Stimulated activated CD8-positive, alpha-beta memory T cell treated with anti-CD3 and anti-CD28 coated beads, Interleukin-7, amount 100 ng/mL, for 1 hour (primary cell): ENCODE data around the gene UBE2I.

Experiments
- DNase-seq, 2 donors: peaks; one replicate each; pipeline ENCODE4 v3.0.0-alpha.2; 2020; ENCODE audit warnings: low read depth in 2 of 2

UBE2I gene

DNA sequence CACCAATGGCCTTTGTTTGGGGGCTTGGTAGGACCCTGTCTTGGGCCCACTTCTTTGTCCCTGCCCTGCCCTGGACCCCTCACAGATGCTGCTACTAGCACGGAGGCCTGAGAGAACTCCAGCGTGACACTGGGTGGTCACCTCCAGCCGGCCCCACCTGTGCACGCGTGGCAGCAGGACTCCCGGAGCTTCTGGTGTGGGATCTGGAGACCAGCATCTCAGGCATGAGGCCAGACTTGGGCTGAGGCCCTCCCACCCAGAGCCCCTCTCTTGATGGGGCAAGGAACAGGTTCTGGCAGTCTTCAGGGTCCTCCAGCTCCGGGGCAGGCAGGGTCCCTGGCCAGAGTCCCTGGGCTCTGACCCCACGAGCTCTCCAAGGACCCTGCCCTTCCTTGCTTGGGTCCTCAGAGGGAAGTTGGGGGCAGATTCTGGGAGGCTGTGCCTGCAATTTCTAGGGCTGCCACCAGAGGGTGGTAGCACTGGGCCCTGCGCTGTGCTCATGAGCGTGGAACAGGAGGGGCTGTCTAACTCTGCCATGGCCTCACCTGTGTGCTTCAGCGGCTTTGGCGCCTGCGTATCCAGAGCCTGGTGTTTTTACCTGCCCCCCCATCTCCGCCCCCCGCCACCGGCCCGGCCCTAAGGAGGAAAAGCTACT, 21.0 kb downstream of the UBE2I start:
- no peak for DNase-seq

DNA sequence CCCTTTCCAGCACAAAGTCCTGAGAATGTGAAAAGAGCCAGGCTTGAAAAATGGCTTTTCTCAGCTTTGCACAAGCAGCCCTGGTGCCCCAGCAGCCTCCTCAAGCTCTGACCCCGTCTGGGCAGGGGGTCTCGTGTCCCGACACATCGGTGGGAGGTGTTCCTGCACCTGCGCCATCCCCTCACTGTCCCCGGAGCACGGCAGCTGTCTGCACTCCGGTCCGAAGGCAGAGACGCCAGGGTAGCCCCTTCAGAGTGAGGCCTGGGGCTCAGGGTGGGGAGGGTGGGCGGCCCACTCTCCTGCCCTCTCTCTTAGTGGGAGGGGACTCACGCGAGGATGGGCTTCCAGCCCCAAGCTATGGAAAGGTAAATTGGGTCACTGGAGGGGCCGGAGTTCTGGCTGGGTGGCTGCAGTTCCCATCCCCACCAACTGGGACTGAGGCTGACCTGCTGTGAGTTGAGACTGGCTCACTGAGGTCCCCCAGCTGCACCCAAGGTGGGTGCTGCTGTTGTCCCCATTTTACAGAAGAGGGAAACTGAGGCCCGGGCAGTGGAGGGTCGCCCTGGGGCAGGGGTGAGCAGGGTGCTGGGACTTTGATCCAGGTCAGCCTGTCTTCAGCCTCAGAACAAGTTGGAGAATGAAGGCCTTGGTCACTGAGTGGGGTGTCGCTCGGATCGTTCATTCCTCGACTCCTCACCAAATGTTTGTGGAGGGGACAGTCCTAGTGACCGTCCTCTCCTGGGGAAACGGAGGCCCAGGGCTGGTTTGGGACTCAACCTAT, 21.7 kb downstream of the UBE2I start:
- no peak for DNase-seq

DNA sequence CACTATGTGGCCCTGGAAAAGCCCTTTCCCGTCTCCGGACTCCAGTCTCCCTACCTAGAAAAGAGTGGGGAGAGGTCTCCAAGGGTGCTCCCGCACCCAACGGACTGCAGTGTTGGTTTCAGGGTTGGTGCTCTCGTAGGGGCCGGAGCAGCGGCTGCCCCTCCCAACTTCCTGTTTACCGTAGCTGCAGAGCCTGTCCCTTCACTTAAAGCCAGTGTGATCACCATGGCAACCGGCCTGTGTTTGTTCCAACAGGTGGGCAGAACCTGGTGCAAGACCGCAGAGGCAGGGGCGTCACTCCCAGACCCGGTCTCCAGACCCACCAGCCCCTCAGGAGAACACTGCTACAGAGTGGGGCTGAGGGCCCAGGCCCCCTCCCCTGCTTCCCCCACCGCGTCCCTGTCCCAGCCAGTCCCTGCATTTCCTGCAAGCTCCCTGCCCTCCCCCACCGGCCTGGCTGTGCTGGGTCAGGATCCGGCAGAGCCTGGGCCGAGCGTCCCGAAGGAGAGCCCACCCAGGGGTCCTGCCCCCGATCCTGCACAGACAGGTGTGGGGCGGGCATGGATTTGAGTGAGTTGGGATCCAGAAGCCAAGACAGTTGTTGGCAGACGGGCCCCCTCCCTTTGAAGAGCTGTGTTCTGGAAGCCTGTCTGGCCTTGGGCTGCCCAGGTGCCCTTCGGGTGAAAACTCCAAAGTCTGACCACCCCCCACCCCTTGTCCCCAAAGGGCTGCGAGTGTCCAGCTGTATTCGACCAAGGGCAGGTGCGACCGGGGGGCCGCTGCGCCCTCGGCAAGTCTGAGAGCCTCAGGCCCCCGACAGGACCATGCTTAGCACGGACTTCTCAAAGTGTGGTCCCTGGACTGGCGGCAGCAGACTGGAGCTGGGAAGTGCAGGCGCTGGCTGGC, 22.5 kb downstream of the UBE2I start:
- no peak for DNase-seq

DNA sequence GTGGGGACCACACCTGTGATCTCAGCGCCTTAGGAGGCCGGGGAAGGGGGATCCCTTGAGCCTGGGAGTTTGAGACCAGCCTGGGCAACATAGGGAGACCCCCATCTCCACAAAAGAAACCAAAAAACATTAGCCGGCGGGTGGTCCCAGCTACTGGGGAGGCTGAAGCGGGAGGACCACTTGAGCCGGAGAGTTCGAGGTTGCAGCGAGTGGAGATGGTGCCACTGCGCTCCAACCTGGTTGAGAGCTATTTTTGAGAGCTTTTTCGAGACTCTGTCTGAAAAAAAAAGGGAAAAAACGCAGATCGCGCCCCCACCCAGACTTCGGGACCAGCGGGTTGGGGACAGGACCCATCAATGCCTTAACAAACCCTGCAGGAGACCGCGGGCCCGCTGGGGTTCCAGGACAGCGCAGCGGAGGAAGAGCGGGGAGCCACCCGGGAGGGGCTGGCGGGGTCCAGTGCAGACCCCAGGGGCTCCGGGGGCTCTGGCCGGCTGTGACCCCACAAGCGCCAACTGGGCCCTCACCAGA, 23.2 kb downstream of the UBE2I start:
- DNase-seq = no peak

DNA sequence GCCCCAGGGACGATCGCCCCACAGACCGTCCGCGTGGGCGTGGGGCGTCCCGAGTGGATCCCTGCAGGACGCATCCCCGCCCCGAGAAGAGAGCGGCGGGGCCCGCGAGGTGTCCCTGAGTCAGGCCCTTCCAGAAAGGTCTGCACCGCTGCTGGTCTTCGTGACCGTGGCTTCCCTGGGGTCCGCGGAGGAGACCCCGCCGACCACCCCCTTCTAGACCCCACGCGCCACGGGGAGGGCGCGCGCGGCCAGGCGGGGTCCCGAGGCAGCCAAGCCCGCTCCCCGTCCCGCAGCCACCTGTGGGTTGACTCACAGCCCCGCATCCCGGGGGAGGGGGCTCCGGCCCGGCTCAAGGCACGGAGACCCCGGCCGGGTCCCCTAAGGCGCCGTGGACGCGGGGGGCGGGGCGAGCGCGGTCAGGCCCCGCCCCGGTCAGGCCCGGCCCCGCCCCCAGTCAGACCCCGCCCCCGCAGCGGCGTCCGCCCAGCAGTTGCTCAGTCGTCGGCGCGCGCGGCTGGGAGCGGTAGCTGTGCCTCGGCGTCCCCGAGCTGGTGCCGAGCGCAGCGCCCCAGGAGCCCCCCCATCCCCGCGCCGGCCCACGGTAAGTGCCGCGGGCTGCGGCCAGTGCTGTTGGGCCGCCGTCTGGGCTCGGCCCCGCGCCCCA, 23.8 kb downstream of the UBE2I start, which contains the start of gene BAIAP3:
Gene BAIAP3 (plus strand): TSS at position 497 of the 664 bp plus-strand sequence. CDS start 4,905 bp downstream, outside the sequence.
- DNase-seq = no peak

DNA sequence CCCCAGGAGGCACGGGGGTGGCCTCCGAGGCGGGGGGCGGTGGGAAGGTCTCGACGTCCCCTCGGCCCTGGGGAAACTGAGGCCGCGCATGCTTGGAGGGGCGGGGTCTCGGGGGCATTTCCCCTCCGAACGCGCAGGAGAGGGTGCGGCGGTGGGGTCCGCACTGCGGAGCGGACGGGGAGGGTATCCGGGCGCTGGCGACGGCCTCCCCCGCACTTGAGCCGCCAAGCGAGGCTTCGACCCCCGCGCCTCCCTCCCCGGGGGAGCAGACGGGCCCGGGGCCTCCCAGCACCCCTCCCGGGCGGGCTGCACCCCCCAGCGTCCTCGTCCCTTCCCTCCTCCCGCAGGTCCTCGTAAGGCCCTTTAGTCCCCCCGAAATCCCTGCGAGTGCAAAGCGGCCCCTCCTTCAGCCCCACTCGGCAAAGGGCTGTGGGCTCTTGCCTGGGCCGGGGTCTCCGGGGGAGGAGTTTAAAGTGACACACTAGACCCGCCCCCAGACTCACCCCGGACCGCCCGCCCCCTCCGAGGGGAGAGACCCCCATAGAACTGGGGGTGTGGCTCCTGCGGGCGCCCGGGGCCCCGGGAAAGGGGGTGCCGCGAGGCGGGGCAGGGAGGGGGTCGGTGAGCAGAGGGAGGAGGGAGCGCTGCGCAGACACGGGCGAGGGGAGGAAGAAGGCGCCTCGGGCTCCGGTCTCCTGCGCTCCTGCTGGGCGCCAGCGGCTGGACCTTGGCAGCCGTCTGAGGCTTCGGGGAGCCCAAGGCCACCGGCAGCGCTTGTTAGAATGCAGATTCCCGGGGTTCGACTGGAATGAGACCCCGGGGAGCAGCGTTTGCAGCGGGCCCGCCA, 24.6 kb downstream of the UBE2I start:
- no peak for DNase-seq

DNA sequence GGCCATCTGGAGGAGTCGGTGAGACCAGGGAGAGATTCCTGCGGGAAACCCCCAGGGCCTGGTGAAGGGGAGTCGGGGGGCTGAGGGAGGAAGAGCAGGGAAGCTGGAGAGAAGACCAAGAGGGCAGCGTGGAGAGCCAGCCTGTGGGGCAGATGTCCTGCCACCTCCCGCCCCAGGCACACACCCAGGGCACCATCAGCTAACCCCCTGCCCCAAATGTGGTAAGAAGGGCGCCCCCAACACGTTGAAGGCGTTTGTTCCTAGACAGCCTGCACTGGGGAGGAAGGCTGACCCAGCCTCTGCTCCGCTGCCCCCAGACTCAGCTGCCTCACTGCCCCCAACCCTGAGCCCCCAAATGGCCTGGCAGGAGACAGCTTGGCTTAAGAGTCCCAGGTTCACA, 25.3 kb downstream of the UBE2I start:
- no peak for DNase-seq

DNA sequence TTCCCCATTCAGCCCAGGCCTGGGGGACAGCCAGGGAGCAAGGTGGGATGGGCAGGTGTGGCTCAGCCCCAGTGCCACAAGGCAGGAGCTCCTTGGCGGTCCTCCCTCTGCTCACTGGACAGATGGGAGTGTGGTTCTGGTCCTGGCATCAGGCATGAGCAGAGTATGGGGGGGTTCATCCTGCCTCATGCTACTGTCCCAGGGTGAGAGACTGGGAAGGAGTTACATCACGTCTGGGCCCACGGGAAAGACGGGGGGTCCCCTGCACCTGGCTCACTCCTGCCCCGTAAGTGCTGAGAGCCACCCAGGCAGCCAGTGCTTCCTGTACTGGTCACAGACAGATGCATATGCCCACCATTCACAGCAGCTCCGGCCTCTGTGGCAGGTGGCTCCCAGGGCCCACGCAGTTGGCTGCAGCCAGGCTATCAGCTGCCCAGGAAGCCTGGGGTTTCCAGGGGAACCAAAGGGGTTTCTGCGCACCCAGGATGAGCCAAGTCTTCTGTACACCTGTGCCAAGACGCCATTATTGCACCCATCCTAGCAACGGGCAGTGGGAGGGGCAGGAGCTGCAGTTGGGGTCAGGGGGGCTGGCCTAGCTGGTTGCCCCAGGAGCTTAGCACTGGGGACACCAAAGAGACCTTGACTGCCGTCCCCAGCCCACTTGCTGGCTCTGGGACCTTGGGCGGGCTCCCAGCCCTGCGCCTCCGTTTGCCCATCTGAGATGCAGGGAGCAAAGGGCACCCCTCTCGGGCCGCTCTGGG, 26.0 kb downstream of the UBE2I start:
- no peak for DNase-seq

DNA sequence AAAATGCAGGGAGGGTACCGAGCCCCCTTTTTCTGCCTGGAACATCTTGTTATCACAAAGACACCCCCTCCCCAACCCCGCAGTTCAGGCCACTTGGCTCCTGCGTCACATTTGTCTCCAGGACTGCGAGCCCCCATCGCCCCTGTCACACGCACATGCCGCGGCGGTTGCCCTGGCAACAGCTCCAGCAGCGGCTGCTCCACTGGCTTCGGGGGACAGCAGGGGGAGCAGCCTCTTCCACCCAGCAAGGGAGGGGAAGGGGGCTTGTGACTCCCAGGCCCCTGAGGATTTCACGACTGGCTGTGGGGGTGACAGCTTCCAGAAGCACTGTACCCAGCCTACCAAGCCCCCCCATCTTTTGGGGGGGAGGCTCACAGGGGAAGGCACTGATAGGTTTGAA, 26.6 kb downstream of the UBE2I start:
- DNase-seq = no peak

DNA sequence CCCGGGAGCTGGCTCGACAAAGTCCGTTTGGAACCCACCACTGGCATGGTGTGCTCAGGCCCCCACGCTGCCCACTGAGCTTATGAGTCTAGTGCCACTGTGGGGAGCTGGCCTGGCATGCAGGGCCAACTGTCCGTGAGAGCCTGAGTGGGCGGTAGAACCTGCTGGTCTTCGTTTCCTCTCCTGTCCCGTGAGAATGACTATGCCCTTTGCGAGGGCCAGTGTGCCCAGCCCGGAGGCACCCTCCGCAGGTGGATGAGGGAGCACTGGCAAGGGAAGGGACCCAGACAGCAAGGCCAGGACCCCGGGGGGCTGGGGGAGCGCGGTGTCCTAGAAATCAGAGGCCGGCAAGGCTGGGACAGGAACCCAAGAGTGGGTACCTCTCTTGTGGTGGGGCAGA, 27.2 kb downstream of the UBE2I start:
- DNase-seq = no peak

DNA sequence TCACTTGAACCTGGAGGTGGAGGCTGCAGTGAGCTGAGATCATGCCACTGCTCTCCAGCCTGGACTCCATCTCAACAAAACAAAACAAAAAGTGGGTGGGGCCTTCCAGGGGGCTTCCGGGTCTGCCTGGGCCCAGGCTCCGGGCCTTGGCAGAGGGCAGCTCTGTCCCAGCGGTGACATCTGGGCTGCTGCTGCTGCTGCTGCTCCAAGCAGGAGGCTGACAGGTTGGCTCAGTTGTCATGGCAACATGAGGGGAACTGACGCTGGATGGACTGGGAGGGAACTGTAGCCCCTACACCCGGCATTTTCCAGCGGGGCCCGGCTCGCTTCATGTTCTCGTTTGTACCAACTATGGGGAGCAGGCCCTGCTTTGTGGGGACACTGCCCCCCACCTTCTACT, 28.1 kb downstream of the UBE2I start:
- DNase-seq = no peak

DNA sequence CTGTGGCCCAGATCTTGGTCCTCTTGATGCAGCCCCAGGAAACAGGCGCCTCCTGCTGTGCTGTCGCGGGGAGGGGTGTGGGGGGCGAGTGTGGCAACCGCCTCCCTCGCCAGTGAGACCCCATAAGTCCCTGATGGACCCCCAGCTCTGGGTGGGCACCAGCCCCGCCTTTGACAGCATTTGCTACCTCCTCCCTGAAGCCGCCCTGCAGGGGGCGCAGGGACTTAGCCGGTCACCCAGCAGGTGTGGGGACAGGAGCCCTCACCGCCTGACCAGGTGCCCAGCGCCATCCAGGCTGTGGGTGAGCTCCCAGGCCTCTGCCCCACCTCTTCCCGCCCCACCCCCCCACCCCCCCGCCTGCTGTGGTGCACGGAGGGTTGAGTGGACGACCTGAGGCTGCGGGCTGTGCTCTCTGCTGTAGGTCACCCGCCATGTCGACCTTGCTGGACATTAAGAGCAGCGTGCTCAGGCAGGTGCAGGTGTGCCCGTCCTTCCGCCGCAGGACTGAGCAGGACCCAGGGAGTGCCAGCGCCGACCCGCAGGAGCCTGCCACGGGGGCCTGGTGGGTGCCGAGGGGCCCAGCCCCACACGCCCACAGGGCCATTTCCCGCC, 28.8 kb downstream of the UBE2I start:
- DNase-seq = no peak

DNA sequence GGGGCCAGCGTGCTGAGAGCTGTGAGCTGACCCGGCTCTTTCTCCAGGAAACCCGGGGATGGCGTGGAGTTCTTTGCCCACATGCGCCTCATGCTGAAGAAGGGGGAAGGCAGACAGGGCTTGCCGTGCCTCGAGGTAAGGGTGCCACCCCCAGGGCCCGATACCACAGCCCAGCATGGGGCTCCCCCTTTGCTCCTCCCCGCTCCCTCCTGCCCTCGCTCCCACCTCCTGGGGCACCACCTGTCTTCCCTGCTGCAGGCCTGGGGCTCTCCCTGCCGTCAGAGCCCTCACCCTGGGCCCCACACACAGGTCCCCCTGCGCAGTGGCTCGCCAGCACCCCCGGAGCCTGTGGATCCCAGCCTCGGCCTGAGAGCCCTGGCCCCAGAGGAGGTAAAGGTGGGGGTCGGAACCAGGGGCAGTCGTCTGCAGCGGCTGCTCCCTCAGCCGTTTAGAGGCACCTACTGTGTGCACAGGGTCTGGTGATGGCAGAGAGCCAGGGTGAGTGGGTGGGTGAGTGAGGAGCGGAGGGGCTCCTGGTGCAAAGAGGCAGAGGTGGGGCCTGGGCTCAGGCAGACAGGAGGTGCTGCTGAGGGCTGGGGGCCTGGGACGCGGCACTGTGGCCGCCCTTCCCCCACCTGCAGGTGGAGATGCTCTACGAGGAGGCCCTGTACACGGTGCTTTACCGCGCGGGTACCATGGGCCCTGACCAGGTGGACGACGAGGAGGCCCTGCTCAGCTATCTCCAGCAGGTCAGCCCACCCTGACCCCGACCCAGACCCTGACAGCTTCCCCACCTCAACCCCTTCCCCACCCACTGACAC, 29.6 kb downstream of the UBE2I start:
- DNase-seq = no peak

DNA sequence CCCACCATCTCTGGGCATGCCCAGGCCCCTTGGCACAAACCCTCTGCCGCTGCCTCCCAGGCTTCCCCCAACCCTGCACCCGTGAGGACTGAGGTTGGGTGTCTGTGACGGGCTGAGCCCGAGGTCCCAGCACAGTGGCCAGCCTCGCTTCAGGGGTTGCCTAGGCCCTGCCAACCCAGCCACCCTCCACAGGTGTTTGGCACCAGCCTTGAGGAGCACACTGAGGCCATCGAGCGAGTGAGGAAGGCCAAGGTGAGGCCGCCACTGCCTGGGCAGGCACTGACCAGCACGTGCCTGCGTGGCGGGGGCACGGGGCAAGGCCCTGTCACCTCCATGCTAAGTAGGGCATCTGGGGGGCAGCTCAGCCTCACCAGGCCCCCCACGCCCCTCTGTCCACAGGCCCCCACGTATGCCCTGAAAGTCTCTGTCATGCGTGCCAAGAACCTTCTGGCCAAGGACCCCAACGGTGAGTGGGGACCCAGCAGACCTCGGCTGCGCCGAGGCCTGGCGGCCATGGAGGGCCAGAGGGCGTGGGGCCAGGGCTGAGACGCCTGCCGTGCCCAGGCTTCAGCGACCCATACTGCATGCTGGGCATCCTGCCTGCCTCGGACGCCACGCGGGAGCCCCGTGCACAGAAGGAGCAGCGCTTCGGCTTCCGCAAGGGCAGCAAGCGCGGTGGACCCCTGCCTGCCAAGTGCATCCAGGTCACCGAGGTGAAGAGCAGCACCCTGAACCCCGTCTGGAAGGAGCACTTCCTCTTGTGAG, 31.5 kb downstream of the UBE2I start:
- DNase-seq = no peak

DNA sequence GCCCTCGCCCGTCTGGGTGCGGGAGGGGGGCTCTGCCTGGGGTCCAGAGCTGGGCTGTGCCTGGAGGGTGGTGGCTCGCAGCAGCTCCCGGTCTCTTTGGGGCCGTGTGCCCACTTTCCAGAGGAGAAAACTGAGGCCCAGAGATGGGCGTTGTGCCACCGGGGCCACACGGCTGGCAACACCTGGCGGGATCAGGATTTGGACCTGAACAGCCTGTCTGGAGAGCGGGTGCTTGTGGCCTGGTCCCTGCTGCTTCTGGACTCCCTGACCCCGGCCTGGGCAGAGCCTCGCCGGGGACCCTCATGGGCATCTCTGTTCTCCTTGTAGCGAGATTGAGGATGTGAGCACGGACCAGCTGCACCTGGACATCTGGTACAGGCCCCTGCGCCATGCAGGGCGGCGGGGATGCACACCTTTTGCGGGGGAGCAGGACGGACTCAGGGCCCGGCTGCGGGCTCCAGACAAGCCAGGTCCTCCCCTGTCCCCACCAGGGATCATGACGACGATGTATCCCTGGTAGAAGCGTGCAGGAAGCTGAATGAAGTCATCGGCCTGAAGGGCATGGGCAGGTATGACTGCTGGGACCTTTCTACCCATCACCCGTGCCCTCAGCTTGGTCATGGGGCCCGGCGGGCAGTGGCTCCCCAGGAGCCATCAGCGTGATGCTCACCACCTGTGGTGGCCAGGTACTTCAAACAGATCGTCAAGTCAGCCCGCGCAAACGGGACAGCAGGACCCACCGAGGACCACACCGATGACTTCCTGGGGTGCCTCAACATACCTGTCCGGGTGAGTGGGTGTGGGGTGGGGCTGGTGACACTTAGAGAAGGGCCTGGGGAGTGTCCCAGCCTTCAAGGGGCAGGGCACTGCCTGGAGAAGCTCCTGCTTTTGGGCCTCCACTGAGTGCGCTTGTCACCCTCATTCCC, 32.3 kb downstream of the UBE2I start:
- DNase-seq = no peak

DNA sequence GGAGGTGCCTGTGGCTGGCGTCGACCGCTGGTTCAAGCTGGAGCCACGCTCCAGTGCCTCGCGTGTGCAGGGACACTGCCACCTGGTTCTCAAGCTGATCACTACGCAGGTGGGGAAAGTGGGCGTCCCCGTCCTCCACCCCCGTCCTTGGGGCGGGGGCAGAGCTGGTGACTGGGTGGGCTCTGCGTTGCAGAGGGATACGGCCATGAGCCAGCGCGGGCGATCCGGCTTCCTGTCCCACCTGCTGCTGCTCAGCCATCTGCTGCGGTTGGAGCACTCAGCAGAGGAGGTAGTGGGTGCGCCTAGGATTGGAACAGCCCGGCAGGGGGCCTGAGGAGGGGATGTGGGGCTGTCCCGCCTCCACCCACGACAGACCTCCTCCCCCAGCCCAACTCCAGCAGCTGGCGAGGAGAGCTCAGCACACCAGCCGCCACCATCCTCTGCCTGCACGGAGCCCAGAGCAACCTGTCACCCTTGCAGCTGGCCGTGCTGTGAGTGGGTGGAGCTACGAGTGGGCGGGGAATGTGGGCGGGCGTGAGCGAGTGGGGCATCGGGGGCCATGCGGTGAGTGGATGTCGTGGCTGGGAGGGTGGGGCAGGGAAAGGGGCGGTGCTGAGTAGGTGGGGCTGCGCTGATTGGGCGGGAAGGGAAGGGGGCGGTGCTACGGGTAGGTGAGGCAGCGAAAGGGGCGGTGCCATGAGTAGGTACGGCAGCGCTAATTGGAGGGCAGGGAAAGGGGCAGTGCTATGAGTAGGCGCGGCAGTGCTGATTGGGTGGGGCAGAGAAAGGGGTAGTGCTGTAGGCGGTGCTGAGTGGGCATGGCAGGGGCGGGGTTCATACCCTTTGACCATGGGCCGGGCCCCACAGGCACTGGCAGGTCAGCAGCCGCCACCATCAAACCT, 33.3 kb downstream of the UBE2I start:
- peak; percentile 86 to 88 for DNase-seq
